NAMALWA (cell line): ENCODE data around the gene NDUFB7.
"Not testable (repeated sequence)": the region's sequence is repeated elsewhere in the genome, so short reads cannot be mapped to it uniquely, and the experiment has no call there.

Experiments used
- DNase-seq: peaks from one replicate; pipeline ENCODE4 v3.0.0-alpha.2; 2015; ENCODE audit warnings: low spot score

The NDUFB7 gene

GRCh38 chr19:14571695-14572490, at the start of gene NDUFB7:
TSS of gene NDUFB7 (minus strand) at chr19:14572066. CDS start at chr19:14572000, 66 bp downstream.
- DNase-seq = peak; percentile 97

- no peak for DNase-seq
Observed at GRCh38 chr19:14619404-14619803, 47.5 kb upstream of the NDUFB7 start.

GRCh38 chr19:14616407-14616806, 44.5 kb upstream of the NDUFB7 start:
- DNase-seq = no peak

- DNase-seq = no peak
Observed at GRCh38 chr19:14615623-14616022, 43.8 kb upstream of the NDUFB7 start.

- peak; percentile 55 for DNase-seq
Observed at GRCh38 chr19:14614099-14614412, 42.2 kb upstream of the NDUFB7 start.

- DNase-seq = peak; percentile 59
Observed at GRCh38 chr19:14613399-14614098, 41.7 kb upstream of the NDUFB7 start.

- DNase-seq = no peak
Observed at GRCh38 chr19:14612657-14613056, 40.8 kb upstream of the NDUFB7 start.

GRCh38 chr19:14612242-14612641, 40.4 kb upstream of the NDUFB7 start:
- DNase-seq = not testable (repeated sequence)

- no peak for DNase-seq
Observed at GRCh38 chr19:14611051-14611450, 39.2 kb upstream of the NDUFB7 start.

- DNase-seq = no peak
Observed at GRCh38 chr19:14606627-14607026, 34.8 kb upstream of the NDUFB7 start.

GRCh38 chr19:14603990-14604387, 32.1 kb upstream of the NDUFB7 start:
- peak; percentile 75 for DNase-seq

- no peak for DNase-seq
Observed at GRCh38 chr19:14599548-14600147, 27.8 kb upstream of the NDUFB7 start.

- DNase-seq = no peak
Observed at GRCh38 chr19:14595558-14595957, 23.7 kb upstream of the NDUFB7 start.

GRCh38 chr19:14589433-14589832, 17.6 kb upstream of the NDUFB7 start:
- not testable (repeated sequence) for DNase-seq

- DNase-seq = not testable (repeated sequence)
Observed at GRCh38 chr19:14585187-14585586, 13.3 kb upstream of the NDUFB7 start.

GRCh38 chr19:14584372-14584771, 12.5 kb upstream of the NDUFB7 start:
- DNase-seq = not testable (repeated sequence)

GRCh38 chr19:14582894-14583340, 11.1 kb upstream of the NDUFB7 start, which contains the start of gene CLEC17A:
TSS of gene CLEC17A (plus strand) at chr19:14583084. CDS start at chr19:14583161, 77 bp downstream.
- DNase-seq = peak; percentile 90

- peak; percentile 73 for DNase-seq
Observed at GRCh38 chr19:14580623-14581237, 8.9 kb upstream of the NDUFB7 start.

GRCh38 chr19:14577885-14578427, 6.1 kb upstream of the NDUFB7 start:
- DNase-seq = peak; percentile 71

- peak; percentile 64 for DNase-seq
Observed at GRCh38 chr19:14577264-14577663, 5.4 kb upstream of the NDUFB7 start.

- DNase-seq = peak; percentile 45
Observed at GRCh38 chr19:14576363-14576762, 4.5 kb upstream of the NDUFB7 start.

GRCh38 chr19:14575428-14575980, 3.6 kb upstream of the NDUFB7 start:
- no peak for DNase-seq
